HG02623 (cell line): ENCODE data around the gene GPR21.

Experiments used
- ATAC-seq: cut with Tn5 transposase; IDR thresholded peaks from one replicate; pipeline ENCODE4 v1.9.1; 2021; ENCODE audit warnings: moderate library complexity; ENCODE audit not compliant: unreplicated experiment

The GPR21 gene, protein sequence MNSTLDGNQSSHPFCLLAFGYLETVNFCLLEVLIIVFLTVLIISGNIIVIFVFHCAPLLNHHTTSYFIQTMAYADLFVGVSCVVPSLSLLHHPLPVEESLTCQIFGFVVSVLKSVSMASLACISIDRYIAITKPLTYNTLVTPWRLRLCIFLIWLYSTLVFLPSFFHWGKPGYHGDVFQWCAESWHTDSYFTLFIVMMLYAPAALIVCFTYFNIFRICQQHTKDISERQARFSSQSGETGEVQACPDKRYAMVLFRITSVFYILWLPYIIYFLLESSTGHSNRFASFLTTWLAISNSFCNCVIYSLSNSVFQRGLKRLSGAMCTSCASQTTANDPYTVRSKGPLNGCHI

DNA sequence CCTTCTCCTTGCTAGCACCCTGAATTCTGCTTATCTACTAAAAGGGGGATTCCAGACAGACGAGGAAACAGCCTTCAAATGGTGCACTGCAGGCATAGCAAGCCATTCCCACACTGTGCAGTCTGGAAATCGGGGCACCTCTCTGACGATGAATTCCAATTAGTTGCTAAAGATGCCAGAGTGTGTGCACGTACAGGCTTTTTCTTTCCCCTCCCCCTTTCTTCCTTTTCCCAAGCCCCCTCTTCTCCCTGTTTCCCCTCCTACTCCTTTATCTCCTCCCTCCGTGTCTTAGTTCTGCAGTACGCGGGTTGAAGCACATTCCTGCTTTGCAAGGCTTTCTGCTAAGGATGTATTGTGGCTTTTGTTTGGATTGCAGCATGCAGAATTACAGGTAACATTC lies at the start of gene GPR21:
GPR21 (plus strand) TSS at position 316 of the 400 bp plus-strand sequence. CDS start 900 bp downstream, outside the sequence.
- ATAC-seq: no peak

- ATAC-seq: no peak
Measured at GRCh38 chr9:122986010-122986409, 47.5 kb upstream of the GPR21 start.

DNA sequence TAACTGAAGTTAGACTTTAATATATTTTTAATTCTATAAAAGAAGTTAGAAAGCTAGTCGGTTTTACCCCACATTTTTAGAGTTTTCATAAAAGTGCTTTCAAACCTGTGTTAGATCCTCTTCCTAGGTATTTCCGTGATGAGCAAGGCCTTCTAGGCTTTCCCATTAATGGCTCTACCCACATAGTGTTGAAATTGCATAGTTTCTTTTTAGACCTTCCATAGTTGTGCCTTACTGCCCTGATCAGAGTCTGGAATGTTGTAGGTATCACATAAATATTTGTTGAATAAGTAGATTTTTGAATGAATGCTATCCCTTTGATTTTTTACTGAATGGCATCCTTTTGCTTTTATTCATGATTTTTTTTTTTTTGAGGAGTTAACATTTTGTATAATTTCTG lies 45.3 kb upstream of the GPR21 start:
- no peak for ATAC-seq

DNA sequence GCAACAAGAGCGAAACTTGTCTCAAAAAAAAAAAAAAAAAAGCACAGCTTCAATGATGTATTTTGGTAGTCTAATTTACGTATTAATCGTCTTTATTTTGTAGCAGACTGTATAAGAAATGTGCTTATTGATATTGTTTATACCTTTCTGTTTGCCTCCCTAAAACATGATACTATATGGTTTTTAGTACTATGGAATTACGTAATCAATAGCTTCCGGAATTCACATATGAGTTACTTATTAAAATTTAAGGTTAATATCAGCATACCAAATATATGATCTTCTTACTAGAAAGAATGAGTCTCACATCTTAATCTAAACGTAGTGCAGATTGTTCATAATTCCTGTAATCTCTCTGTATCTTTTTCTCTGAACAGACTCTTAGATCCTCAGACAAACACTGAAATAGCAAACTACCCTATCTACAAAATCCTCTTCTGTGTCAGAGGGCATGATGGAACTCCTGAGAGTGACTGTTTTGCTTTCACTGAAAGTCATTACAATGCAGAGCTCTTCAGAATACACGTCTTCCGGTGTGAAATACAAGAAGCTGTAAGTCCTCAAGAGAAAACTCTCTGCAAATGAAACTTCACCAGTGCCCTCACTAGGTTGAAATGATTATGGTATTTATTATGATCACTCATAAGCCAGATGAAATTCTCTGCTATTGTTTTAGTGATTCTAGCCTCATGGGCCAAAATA lies 44.4 kb upstream of the GPR21 start:
- ATAC-seq: peak; percentile 68

DNA sequence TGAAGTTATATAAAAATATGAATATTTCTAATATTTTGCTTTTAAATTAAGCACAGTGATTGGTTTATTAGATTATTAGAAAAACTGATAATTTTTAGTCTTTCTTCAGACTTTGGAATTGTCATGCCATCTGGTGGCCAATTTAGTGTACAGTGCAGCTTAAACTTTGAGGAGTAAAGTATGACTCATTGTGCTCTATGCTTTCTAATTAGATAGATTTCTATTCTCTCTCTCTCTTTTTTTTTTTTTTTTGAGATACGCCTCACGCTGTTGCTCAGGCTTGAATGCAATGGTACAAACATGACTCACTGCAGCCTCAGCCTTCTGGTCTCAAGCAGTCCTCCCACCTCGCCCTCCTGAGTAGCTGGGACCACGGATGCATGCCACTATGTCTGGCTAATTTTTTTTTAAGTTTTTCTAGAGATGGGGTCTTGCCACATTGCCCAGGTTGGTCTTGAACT lies 42.1 kb upstream of the GPR21 start:
- ATAC-seq: no peak

- ATAC-seq: no peak
Measured at GRCh38 chr9:122996586-122996985, 36.9 kb upstream of the GPR21 start.

- ATAC-seq: no peak
Measured at GRCh38 chr9:122998448-122998847, 35.0 kb upstream of the GPR21 start.

- no peak for ATAC-seq
Measured at GRCh38 chr9:123000371-123001068, 32.9 kb upstream of the GPR21 start.

GRCh38 chr9:123002754-123003153 lies 30.7 kb upstream of the GPR21 start:
- no peak for ATAC-seq

DNA sequence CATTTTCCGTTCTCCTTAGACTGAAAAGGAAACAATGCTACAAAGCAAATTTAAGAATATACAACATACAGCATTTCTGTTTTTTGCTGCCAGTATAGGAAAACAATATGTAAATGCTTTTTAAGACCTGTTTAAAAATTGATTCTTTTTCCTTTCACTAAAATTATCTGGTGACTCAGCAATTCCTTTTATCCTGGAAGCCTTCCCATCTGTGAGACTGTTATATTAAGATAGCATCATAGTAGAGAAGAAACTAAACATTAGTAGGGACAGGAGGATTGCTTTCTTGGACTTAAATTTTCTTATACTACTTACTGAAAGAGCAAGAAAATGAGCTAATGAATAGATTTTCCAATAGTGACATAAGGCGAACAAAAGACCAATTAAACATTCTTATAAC lies 30.0 kb upstream of the GPR21 start:
- ATAC-seq: no peak

DNA sequence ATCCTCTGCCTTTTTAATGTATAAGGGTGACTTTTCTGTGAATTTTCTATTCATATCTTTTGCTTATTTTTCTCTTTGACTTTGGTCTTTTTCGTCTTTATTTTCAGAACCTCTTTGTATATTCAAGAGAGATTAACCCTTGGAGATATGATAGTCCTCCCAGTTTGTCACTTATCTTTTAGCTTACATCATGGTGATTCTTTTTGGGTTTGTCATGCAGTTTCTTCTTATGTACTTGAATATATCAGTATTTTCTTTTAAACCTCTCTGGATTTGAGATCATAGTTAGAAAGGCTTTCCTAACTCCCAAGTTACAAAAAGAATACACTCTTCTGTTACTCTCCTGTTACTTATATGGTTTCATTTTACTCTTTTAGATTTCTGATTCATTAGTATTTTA lies 27.5 kb upstream of the GPR21 start:
- ATAC-seq: no peak

DNA sequence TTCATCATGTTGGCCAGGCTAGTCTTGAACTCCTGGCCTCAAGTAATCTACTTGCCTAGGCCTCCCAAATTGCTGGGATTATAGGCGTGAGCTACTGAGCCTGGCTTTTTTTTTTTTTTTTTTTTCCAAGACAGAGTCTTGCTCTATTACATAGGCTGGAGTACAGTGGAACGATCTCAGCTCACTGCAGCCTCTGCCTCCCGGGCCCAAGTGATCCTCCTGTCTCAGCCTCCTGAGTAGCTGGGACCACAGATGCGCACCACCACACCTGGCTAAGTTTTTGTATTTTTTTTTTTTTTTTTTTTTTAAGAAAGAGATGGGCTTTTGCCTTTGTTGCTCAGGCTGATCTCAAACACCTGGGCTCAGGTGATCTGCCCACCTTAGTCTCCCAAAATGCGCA lies 26.2 kb upstream of the GPR21 start:
- no peak for ATAC-seq

DNA sequence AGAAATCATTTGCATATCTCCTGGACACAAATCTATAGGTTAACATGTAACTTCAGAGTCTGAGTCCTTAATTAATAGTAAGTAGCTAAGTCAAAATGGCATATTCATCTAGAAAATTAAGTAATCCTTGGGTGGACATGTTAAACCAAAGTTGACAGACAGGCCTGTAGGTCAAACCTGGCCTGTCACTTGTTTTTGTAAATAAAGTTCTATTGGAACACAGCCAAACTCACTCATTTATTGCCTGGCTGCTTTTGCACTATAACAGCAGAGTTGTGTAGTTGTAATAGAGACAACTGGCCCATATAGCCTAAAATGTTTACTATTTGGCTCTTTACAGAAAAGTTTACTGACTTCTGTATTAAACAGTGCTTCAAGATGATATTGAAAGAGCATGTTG lies 24.6 kb upstream of the GPR21 start:
- no peak for ATAC-seq

- no peak for ATAC-seq
Measured at GRCh38 chr9:123011380-123011779, 22.1 kb upstream of the GPR21 start.

GRCh38 chr9:123011878-123012528 lies 21.5 kb upstream of the GPR21 start:
- ATAC-seq: no peak

GRCh38 chr9:123016631-123017030 lies 16.8 kb upstream of the GPR21 start:
- ATAC-seq: no peak

DNA sequence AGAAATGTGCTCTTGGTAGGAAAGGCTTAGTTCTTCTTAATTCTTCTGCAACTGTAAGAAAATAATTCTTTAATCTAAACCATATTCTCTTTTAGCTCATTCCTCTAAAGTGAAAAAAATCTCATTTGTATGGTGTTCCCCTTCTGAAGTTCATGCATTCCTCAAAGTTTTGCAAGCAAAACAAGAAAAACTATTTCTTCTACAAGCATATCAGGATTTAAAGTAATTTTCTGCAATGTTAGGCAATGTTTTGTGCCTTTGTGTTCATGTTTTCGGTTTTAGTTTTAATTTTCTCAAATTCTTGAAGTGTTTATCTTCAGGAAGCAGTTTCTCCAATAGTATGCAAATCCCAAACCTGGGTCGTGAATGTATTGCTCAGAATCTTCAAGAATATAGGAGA lies 12.7 kb upstream of the GPR21 start:
- no peak for ATAC-seq

GRCh38 chr9:123026425-123026824 lies 7.0 kb upstream of the GPR21 start:
- no peak for ATAC-seq

DNA sequence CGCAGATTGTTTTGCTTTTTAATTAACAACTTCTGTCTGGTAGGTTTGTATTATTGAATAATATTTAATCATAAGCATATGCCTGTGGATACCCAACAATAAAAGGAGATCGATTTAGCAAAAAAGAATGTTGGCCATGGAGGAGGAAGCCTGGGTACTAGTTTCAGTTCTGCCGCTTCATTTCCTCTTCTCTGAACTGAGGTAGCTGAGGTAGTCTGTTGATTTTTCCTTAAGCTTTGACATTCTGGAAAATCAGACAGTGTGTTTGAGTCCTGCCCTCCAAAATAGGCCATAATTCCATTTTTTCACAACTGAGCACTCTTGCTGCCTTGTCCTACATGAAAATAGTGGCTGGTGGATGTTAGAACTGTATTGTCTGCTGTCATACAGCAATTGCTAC lies 6.0 kb upstream of the GPR21 start:
- no peak for ATAC-seq

DNA sequence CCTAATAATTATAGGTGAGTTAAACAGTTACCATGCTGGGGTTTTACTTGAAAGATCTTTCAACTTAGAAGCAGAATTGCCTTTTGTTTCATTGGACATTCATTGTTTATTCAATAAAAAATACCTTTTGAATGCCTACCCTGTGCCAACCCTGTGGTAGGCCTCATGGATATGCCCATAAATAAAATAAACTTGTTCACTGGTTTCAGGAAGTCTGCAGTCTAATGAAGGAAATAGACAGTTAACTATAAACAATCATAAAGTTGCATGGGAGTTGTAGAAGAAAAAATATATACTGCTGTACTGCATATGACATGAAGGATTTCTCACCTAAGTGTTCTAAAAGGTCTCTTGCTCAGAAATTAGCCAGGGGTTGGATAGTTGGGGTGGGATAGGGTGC lies 5.3 kb upstream of the GPR21 start:
- ATAC-seq: no peak

DNA sequence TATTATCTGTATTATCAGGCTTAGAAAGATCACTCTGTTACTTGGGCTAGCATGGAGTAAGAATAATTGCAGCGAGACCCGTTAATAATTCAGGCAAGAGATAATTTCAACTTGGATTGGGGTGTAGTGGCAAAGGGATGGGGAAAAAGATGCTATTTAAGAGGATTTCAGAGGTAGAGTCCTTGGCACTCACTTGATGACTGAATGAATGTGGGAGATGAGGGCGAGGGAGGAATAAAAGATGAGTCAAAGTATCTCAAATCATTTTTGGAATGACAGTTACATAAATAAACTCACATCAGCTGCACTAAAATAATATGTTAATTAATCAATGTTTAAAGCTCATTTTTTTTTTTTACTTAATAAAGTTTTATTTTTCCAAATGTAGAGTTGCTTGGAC lies 4.5 kb upstream of the GPR21 start:
- no peak for ATAC-seq
